SHP77 treated with DMSO at 0.1 percent for 48 hours (cell line): ENCODE data around the gene LYST.
A peak's percentile ranks its signal among the peaks of the same experiment; 100 is the strongest.
"Not testable (repeated sequence)": the region's sequence is repeated elsewhere in the genome, so short reads cannot be mapped to it uniquely, and the experiment has no call there.

Source experiments
- DNase-seq: peaks from one replicate; lab custom pipeline; 2025; lab: John Stamatoyannopoulos, UW

Gene LYST

DNA sequence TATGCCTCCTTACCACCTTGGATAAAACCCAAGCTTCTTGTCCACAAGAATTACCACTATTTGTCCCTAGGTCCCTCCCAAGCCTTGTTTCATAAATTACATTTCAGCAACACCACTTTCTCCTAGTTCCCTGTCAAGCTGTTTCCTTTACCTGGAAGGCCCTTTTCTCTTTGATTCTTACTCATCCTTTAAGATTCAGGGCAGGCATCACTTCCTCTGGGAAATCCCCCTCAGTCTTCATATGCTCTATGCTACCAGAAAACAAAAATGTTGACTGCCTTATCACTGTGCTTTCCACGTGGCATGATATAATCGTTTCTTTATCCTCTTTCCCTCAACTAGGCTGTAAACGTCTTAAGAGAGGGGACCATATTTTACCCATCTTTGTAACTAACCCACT is 102.7 kb downstream of the LYST start:
- no peak for DNase-seq

DNA sequence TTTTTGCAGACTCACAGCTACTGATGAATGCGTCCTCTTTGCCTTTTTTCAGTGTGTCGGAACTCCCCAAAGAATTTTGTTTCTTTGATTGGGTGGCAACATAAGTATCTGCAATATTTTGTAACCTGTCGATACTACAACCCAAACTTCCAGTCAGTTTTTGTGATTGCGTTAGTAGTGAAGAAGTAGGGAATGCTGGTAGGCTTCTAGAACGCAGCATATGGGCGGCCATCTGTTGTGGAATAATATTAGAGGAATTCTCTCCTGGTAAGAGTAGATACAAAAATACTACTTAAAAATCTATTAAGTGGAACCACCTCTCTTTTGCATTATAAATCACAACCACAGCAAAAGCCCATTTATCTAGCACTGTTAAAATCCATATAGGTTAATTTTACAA is 107.4 kb downstream of the LYST start:
- no peak for DNase-seq

GRCh38 chr1:235758931-235759330 is 107.8 kb downstream of the LYST start:
- DNase-seq, result peak; percentile 62

- DNase-seq, result no peak
Observed at GRCh38 chr1:235757587-235758096, 109.1 kb downstream of the LYST start.

- not testable (repeated sequence) for DNase-seq
Observed at GRCh38 chr1:235754186-235754585, 112.5 kb downstream of the LYST start.

DNA sequence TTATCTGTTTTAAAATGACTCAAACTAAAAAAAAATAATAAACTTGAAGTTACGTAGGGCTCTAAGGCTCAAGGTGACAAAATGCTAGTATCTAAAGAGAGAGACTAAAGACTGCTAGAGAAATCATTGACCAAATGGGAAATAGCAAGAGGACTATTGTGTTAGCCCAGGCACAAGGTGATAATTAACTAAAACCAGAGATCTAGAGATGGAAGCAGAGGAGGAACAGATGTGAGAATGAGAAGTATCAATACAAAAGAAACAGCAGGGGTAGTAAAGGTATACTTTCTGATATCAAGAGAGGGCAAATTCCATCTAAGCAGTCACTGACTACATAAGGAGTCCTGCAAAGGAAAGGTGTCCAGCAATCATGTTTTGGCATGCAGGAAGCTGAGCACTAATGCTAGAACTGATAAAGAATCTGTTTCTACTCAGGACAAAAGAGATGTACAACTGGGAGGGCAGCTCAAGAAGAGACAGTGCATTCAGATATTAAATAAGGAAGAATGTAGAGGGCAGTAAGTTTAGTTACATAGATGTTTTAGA is 116.9 kb downstream of the LYST start:
- DNase-seq, result no peak

GRCh38 chr1:235748747-235749146 is 118.0 kb downstream of the LYST start:
- DNase-seq, result no peak

DNA sequence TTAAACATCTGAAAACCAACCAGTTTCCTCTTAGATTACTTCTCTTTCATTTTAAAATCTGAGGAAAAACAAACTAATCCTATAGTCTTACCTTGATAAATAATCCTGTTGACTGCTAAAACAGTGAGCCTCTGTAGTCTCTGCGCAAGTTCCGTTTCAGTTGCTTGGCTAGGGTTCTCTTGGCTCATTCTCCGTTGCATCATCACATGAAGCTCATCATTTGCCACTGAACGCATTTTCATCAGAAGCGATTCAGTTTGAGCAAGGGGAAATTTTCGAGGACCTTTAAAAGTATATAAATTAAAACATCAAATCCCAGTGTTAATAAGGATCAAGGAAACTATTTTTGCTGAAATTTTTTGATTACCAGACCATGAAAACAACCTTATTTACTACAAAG is 120.5 kb downstream of the LYST start:
- no peak for DNase-seq

- no peak for DNase-seq
Observed at GRCh38 chr1:235745503-235746136, 121.1 kb downstream of the LYST start.

DNA sequence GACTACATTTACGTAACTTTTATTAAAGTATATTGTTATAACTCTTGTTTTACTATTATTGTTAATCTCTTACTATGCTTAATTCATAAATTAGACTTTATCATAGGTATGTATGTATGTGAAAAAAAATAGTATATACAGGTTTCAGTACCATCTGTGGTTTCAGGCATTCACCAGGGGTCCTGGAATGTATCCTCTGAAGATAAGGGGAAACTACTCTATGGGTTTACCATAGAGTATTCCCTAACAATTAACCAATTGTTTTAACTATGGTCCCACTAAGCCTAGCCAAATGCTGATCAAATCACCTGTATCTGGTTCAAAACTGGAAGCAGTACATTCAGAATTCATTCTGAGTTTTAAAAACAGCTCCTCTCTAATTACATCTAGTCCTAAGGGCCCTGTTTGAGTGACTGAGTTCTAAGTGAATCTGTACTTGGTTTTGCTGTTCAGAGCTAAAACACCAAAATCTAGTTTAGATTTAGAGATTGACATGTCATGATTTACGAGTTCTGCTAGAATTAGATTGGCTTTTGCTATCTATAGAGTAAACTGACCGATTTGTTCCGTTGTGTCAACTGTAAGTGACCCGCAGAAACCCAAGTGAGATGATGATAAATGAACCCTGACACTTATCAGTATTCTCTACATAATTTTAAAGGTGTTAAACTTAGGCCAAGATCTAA is 123.6 kb downstream of the LYST start:
- no peak for DNase-seq

DNA sequence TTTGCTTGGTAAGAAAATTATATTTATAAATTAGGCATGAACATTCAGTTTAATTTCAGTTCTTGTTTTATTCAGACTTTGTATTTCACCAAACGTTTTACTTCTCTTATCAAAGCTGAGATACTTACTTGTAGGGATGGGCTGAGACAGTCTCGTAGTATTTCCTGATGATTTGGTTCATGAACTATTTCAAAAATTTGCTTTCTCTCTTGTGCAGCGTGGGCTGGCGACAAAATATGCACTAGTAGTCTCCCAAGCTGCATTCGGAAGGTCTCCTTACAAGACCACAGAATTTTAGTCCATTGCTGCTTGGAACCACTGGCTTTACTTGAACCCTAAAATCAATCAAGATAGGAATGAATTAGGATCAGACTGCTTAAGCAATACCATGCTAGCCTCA is 125.4 kb downstream of the LYST start:
- no peak for DNase-seq

DNA sequence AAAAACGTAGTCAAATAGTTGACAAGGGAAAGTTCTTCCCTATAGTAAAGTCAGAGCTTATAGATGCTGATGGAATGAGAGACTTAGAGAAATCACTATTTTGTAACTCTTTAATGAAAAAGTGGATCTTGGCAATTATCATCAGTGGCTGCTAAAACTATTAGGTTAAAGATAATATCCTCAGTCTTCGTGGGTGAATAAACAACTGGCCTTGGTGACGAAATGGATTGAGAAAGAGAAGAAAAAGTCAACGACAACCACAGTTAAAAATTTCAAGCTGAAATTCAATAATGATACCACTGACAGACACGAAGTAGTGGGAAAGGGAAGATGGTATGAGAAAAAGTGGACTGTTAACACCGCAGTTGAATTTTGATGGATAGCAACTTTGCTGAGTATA is 127.1 kb downstream of the LYST start:
- no peak for DNase-seq

DNA sequence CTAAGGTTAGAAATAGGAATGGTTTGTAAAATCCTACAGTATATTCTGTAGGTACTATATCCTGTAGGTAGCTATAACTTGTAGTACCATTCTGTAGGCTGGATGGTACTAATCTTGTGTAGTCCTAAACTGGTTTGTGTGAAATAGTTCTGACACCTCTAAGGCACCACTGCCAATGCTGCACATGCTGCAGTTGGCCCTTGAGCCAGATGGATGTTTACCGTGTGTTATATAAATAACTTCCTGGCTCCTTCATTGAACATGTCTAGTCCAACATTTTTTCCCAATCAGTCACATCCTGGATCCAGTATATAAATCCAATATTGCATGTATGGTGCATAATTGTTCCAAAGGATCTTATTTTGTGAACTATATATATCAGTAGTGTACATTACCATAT is 127.6 kb downstream of the LYST start:
- no peak for DNase-seq

- no peak for DNase-seq
Observed at GRCh38 chr1:235737751-235738150, 129.0 kb downstream of the LYST start.

DNA sequence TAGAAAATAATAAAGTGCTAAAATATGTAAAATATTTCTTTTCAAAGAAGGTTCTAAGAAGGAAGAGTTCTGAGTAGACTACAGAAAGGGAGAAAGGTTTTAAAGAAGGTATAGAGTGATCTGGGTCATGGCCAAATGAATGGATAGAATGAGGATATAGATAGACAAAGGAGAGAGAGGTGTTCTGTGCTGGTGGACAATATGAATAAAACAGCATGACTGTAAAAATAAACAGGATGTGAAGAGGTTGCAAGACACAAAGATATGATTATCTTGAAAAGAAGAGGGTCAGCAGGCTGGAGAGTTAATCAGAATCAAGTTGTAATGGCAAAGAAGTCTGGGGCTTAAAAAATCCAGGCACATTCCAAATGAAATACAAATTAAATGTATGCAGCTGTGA is 130.4 kb downstream of the LYST start:
- no peak for DNase-seq

- no peak for DNase-seq
Observed at GRCh38 chr1:235735621-235736020, 131.1 kb downstream of the LYST start.

GRCh38 chr1:235734335-235734734 is 132.4 kb downstream of the LYST start:
- no peak for DNase-seq

DNA sequence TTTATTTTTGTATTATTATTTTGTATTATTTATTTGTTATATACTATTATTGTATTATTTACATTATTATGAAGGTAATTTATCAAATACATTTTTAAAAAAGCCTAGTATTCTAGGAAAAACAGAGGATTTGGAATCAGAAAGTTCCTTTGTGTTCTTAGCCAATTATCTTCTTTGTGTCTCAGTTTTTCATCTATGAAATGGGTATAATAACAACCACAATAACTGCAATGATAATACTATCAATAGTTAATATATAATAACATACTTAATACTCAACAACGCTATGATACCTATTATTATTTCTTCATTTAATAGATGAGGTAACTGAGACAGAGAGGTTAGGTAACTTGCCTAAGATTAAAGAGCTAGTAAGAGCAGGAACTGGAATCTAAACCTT is 136.7 kb downstream of the LYST start:
- no peak for DNase-seq

DNA sequence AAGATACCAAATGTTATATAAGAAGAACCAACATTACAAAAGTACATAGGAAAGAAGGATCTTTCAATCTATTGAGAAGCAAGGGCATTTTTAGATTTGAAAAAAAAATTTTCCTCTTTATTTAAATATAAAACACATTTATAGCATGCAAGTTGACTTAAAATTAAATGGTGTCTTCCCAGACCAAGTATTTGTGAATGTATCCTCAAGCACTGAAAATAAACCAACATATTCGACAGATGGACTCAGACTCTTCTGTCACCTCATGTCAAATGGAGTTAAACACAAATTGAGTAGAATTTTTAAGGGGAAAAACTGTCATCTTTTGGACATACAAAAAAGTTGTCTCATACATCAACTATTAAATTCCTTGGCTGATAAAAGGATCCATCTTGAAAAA is 140.1 kb downstream of the LYST start:
- DNase-seq, result no peak

- no peak for DNase-seq
Observed at GRCh38 chr1:235725434-235725833, 141.3 kb downstream of the LYST start.

- no peak for DNase-seq
Observed at GRCh38 chr1:235724730-235725129, 142.0 kb downstream of the LYST start.

- no peak for DNase-seq
Observed at GRCh38 chr1:235722858-235723257, 143.8 kb downstream of the LYST start.

- no peak for DNase-seq
Observed at GRCh38 chr1:235721982-235722381, 144.7 kb downstream of the LYST start.

- DNase-seq, result no peak
Observed at GRCh38 chr1:235720544-235720943, 146.2 kb downstream of the LYST start.
